HepG2 (cell line): ENCODE data around the gene TYMS. TPM values are rescaled to one million over a fixed set of nuclear protein-coding genes. Genes with fewer than 3 reads are reported as not detected.

Source experiments
- CEBPZ ChIP-seq: IDR thresholded peaks from 2 replicates; pipeline ENCODE4 v1.6.1; 2012; ENCODE audit warnings: low read length, improper control_type of control experiment
- CHD2 ChIP-seq: IDR thresholded peaks from 2 replicates; pipeline ENCODE4 v1.6.1; 2011; ENCODE audit warnings: low read depth, low read length, improper control_type of control experiment
- ELF3 ChIP-seq: IDR thresholded peaks from 2 replicates; pipeline ENCODE4 v1.6.1; 2016; ENCODE audit warnings: missing genetic modification reagents, missing compliant biosample characterization
- GATAD1 ChIP-seq: IDR thresholded peaks from 2 replicates; pipeline ENCODE4 v1.6.1; 2016; ENCODE audit warnings: missing genetic modification reagents, missing compliant biosample characterization
- KLF15 ChIP-seq: sonication (generic); formaldehyde crosslinking; IDR thresholded peaks from 2 replicates; pipeline ENCODE4 v1.8.1; 2023; ENCODE audit warnings: borderline replicate concordance, mild to moderate bottlenecking, inconsistent platforms, missing genetic modification reagents, mixed read lengths
- PHF21A ChIP-seq: sonication (generic); formaldehyde crosslinking; IDR thresholded peaks from 2 replicates; pipeline ENCODE4 v1.5.0; 2020; ENCODE audit warnings: mild to moderate bottlenecking, missing genetic modification reagents
- POLR2AphosphoS5 ChIP-seq: IDR thresholded peaks from 2 replicates; pipeline ENCODE4 v1.6.1; 2012; ENCODE audit warnings: low read depth, low read length
- SATB2 ChIP-seq: sonication (generic); formaldehyde crosslinking; IDR thresholded peaks from 2 replicates; pipeline ENCODE4 v1.5.0; 2020; ENCODE audit warnings: missing genetic modification reagents
- SMAD1 ChIP-seq: sonication (generic); formaldehyde crosslinking; IDR thresholded peaks from 2 replicates; pipeline ENCODE4 v1.4.0; 2020; ENCODE audit warnings: missing genetic modification reagents, low read depth, mild to moderate bottlenecking, borderline replicate concordance
- SUZ12 ChIP-seq: fragments of 150-350 bp; IDR thresholded peaks from 2 replicates; pipeline ENCODE4 v1.6.1; 2014; ENCODE audit warnings: low read depth, low read length
- TFAP4 ChIP-seq: sonication (generic); IDR thresholded peaks from 2 replicates; pipeline ENCODE4 v1.6.1; 2016; ENCODE audit warnings: low read depth, borderline replicate concordance
- ZBED4 ChIP-seq: sonication (generic); formaldehyde crosslinking; IDR thresholded peaks from 2 replicates; pipeline ENCODE4 v1.4.0; 2020; ENCODE audit warnings: missing genetic modification reagents, borderline replicate concordance
- ZBTB14 ChIP-seq: sonication (generic); formaldehyde crosslinking; IDR thresholded peaks from 2 replicates; pipeline ENCODE4 v1.4.0; 2020; ENCODE audit warnings: missing genetic modification reagents
- ZKSCAN5 ChIP-seq: sonication (generic); formaldehyde crosslinking; IDR thresholded peaks from 2 replicates; pipeline ENCODE4 v1.5.1; 2020; ENCODE audit warnings: mild to moderate bottlenecking, missing genetic modification reagents
- ZNF138 ChIP-seq: sonication (generic); formaldehyde crosslinking; IDR thresholded peaks from 2 replicates; pipeline ENCODE4 v1.5.0; 2020; ENCODE audit warnings: mild to moderate bottlenecking, low read depth, missing genetic modification reagents
- ZNF432 ChIP-seq: sonication (generic); formaldehyde crosslinking; IDR thresholded peaks from 2 replicates; pipeline ENCODE4 v1.5.0; 2020; ENCODE audit warnings: missing genetic modification reagents, mild to moderate bottlenecking, borderline replicate concordance
- ZNF564 ChIP-seq: sonication (generic); formaldehyde crosslinking; IDR thresholded peaks from 2 replicates; pipeline ENCODE4 v1.8.1; 2023; ENCODE audit warnings: mild to moderate bottlenecking, missing genetic modification reagents
- ZNF724P ChIP-seq: sonication (generic); formaldehyde crosslinking; IDR thresholded peaks from 2 replicates; pipeline ENCODE4 v1.8.0; 2022; ENCODE audit warnings: missing genetic modification reagents, borderline replicate concordance
- ZNF768 ChIP-seq: sonication (generic); formaldehyde crosslinking; IDR thresholded peaks from 2 replicates; pipeline ENCODE4 v1.4.0; 2020; ENCODE audit warnings: missing genetic modification reagents
- ZNF792 ChIP-seq: IDR thresholded peaks from 2 replicates; pipeline ENCODE4 v1.6.1; 2016
- polyA plus RNA-seq, 8 experiments: library from polyadenylated mRNA; depleted of rRNA in 3 of 8; stranded (reverse) in 7 of 8; unstranded in 1 of 8; fragments of >200 nt; fragmentation: Illumina TruSeq in 4 of 8; extraction: Trizol in 4 of 8; gene quantifications; 2 replicates each; pipeline versions ENCODE4 v1.2.1 to v1.2.3, GENCODE V29; 2011 to 2016; ENCODE audit warnings: low read depth in 4 of 8, missing spikeins in 1 of 8, mixed read lengths in 1 of 8; ENCODE audit not compliant: insufficient read depth in 1 of 8
- total RNA-seq, 5 experiments: library from RNA; depleted of rRNA; stranded (reverse); fragments of >200 nt; fragmentation: Illumina TruSeq; extraction: Trizol; gene quantifications; 2 replicates each; pipeline ENCODE4 v1.2.3, GENCODE V29; 2016; ENCODE audit warnings: low read depth in 1 of 5

TYMS gene
- total and polyA plus RNA-seq, 2 of the 13 experiments (the other 11 are each of a cell fraction or from before 2014, with no cell fraction given) = 80.1 to 106 TPM

- no peak for TF ChIP-seq ELF3 (CRISPR knock-in tag)
- no peak for TF ChIP-seq ZKSCAN5 (CRISPR knock-in tag)
- TF ChIP-seq CEBPZ = no peak
- no peak for TF ChIP-seq ZNF724P (CRISPR knock-in tag)
- TF ChIP-seq PHF21A (CRISPR knock-in tag) = no peak
- peak; percentile 61; the same call in 1 of the 2 replicates for TF ChIP-seq CHD2
- TF ChIP-seq SUZ12 = no peak
- no peak for TF ChIP-seq POLR2AphosphoS5
- no peak for TF ChIP-seq ZBED4 (CRISPR knock-in tag)
- TF ChIP-seq ZNF432 (CRISPR knock-in tag) = no peak
- TF ChIP-seq ZNF138 (CRISPR knock-in tag) = no peak
- TF ChIP-seq ZNF768 (CRISPR knock-in tag) = no peak
- no peak for TF ChIP-seq TFAP4
- TF ChIP-seq SATB2 (CRISPR knock-in tag) = no peak
- TF ChIP-seq GATAD1 = no peak
- TF ChIP-seq SMAD1 (CRISPR knock-in tag) = no peak
- TF ChIP-seq ZNF792 (CRISPR knock-in tag) = no peak
- TF ChIP-seq KLF15 (CRISPR knock-in tag) = no peak
- no peak for TF ChIP-seq ZBTB14 (CRISPR knock-in tag)
- TF ChIP-seq ZNF564 (CRISPR knock-in tag) = no peak
Observed at GRCh38 chr18:703213-703967, 45.9 kb downstream of the TYMS start (continued).
